Measurements from ENCODE around the gene ZFP57. TPM values are rescaled to one million over a fixed set of nuclear protein-coding genes. Genes with fewer than 3 reads are reported as not detected.

ZFP57 gene
- total and polyA plus RNA-seq, 10 of the 15 experiments (the other 5 are each of a cell fraction or from before 2014, with no cell fraction given) = not detected

DNA sequence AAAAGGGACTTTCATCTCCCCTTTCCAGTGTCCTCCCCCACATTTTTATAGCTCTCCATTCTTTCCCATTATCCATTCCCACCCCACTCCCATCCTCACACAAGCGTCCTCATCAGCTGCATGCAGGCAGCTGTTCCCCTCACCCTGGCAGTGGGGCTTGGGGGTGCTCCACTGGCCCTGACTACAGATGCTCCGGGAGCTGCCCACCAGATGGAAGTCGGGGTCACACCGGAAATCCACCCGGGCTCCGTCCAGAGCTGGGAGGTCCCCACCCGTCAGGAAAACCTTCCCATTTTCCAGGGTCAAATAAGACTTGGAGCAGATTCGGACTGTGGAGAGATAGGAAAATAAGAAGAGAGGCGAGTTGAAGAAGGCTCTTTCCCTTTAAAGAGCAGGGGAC is 50.6 kb downstream of the ZFP57 start:
- no peak overlapping the region for H2AFZ ChIP-seq (ENCODE audit: control insufficient read depth, low read depth, low read length)
- peaks cover 16% of the 10 kb centered on the region for H3K4me1 ChIP-seq (ENCODE audit: control insufficient read depth, insufficient read depth, low read length)
- no peak overlapping the region for H3K9ac ChIP-seq (ENCODE audit: control insufficient read depth, insufficient read depth, low read length)
- FAIRE-seq (no peak), DNase-seq (ENCODE audit: low read depth, low spot score) (no peak), ATAC-seq (no peak)
- ChIA-PET RAD21 (ENCODE audit: unreplicated experiment) (no interaction called here), POLR2A (no interaction called here), CTCF (interaction anchor here (1.3 to 1.8 kb wide), 2 partner anchors 20 to 23 kb away, joined by 3 to 11 read pairs; no protein-coding TSS in a partner anchor), SMC1A (ENCODE audit: uncharacterized antibody, unreplicated experiment) (no interaction called here)
- no peaks in the 10 kb centered on the region for H4K20me1 ChIP-seq (ENCODE audit: control insufficient read depth, insufficient read depth)
- no peak for TF ChIP-seq IRF4 (IDR thresholded peaks at IDR 0.05; ENCODE audit: low read depth, low read length)
- no peak for TF ChIP-seq KAT2A (conservative IDR thresholded peaks at IDR 0.05; ENCODE audit: control insufficient read depth, low read depth, low read length)
- TF ChIP-seq TCF3 (IDR thresholded peaks at IDR 0.05; ENCODE audit: borderline replicate concordance, insufficient read depth, low read depth, low read length) = no peak
- TF ChIP-seq RAD51 (IDR thresholded peaks at IDR 0.05) = no peak
- TF ChIP-seq NRF1 (conservative IDR thresholded peaks at IDR 0.05; ENCODE audit: low read depth, low read length) = no peak
- TF ChIP-seq ZZZ3 (IDR thresholded peaks at IDR 0.05; ENCODE audit: control insufficient read depth, insufficient read length, low read depth) = no peak
- no peak for TF ChIP-seq BMI1 (IDR thresholded peaks at IDR 0.05; ENCODE audit: borderline replicate concordance)
- no peak for TF ChIP-seq TCF7 (IDR thresholded peaks at IDR 0.05; ENCODE audit: borderline replicate concordance)
- no peak for TF ChIP-seq RB1 (IDR thresholded peaks at IDR 0.05; ENCODE audit: borderline replicate concordance)
- TF ChIP-seq ASH2L (IDR thresholded peaks at IDR 0.05; ENCODE audit: borderline replicate concordance, low read depth) = no peak
- TF ChIP-seq SREBF1 (IDR thresholded peaks at IDR 0.05; ENCODE audit: low read length) = no peak
- intact Hi-C loops (cut with micrococcal nuclease; ENCODE audit: unreplicated experiment) = no loop called here
- no peak overlapping the region for H3K4me3 ChIP-seq
- H3K4me2 ChIP-seq (ENCODE audit: control insufficient read depth, insufficient read depth) = no peak overlapping the region
- no peaks in the 10 kb centered on the region for H3K9me3 ChIP-seq (replicated peaks; ENCODE audit: control insufficient read depth, insufficient read depth, low read length)
- no peaks in the 10 kb centered on the region for H3K79me2 ChIP-seq (ENCODE audit: control insufficient read depth, insufficient read depth, low read length)
- WGBS (ENCODE audit: insufficient coverage, insufficient replicate concordance, low lambda C conversion rate, missing lambda C conversion rate) = 78% methylated on average over 9 of the region's 9 CpGs
- no peaks in the 10 kb centered on the region for H3K27me3 ChIP-seq (replicated peaks in 1 of 2; ENCODE audit: control insufficient read depth in 2 of 2, insufficient read depth in 2 of 2, low read length in 1 of 2)
- in situ Hi-C loops (cut with MboI) = no loop called here
- no peaks in the 10 kb centered on the region for H3K36me3 ChIP-seq (ENCODE audit: control insufficient read depth in 2 of 2, insufficient read depth in 2 of 2, low read length in 1 of 2)
- no peak overlapping the region for H3K27ac ChIP-seq (ENCODE audit: control insufficient read depth, insufficient read depth)
- BruUV-seq (replicated peaks) = no TSS peak
